ENCODE results near the gene GORASP1. TPM values are rescaled to one million over a fixed set of nuclear protein-coding genes. Genes with fewer than 3 reads are reported as not detected.

Gene GORASP1
- total and polyA plus RNA-seq, 2 of the 13 experiments (the other 11 are each of a cell fraction or from before 2014, with no cell fraction given) = 36.4 to 39.8 TPM

- intact Hi-C loops (cut with micrococcal nuclease; ENCODE audit: unreplicated experiment) (no loop called here), in situ Hi-C loops (cut with HindIII; ENCODE audit: extremely low pct_ligation_motif_present, low pct_unique_long_range_greater_than_20kb) (no loop called here)
- peak; percentile 43 for FAIRE-seq
Observed at GRCh38 chr3:39065197-39065596, 42.2 kb downstream of the GORASP1 start.

More at GRCh38 chr3:39065197-39065596, 42.2 kb downstream of the GORASP1 start:
- Histone ChIP-seq H3K4me1 (ENCODE audit: insufficient read depth, low read length) (peaks cover 12% of the 10 kb centered on the region), H3K27ac (ENCODE audit: extremely low read length, insufficient read depth, low read length) (no peak overlapping the region), H3K36me3 (replicated peaks in 1 of 2; ENCODE audit: control insufficient read depth in 1 of 2, insufficient read depth in 2 of 2, low read length in 2 of 2) (peaks cover 4 to 41% of the 10 kb centered on the region in 2 experiments), H3K79me2 (ENCODE audit: insufficient read depth, low read length) (peaks cover 19% of the 10 kb centered on the region), H2AFZ (ENCODE audit: low read length) (no peak overlapping the region), H4K20me1 (ENCODE audit: insufficient read depth, low read length) (peaks cover 26% of the 10 kb centered on the region; the same call in 1 of the 2 replicates), H3K9me3 (ENCODE audit: low read length) (no peaks in the 10 kb centered on the region), H3K4me3 (replicated peaks in 1 of 3; ENCODE audit: insufficient read depth in 1 of 3, low read depth in 2 of 3, low read length in 3 of 3) (no peak overlapping the region), H3K9ac (ENCODE audit: insufficient read depth, low read depth, low read length) (no peak overlapping the region), H3K4me2 (ENCODE audit: low read depth, low read length) (no peak overlapping the region), H3K27me3 (ENCODE audit: control insufficient read depth in 1 of 2, insufficient read depth in 2 of 2, low read length in 2 of 2) (no peaks in the 10 kb centered on the region)
- ChIA-PET CTCF (ENCODE audit: low intra/inter-chr PET ratio, low total read pairs) (no interaction called here), POLR2A (no interaction called here)
- 25% methylated on average over 1 of the region's 1 CpG for WGBS (ENCODE audit: low lambda C conversion rate)
- TF ChIP-seq FOXO1 (CRISPR knock-in tag; IDR thresholded peaks at IDR 0.05) (no peak), STAG1 (CRISPR knock-in tag; IDR thresholded peaks at IDR 0.05) (0 out of 2 replicates have a peak, but pooled peaks have one; percentile 12), U2AF2 (IDR thresholded peaks at IDR 0.05; ENCODE audit: low read depth, low read length) (no peak), ZNF580 (CRISPR knock-in tag; IDR thresholded peaks at IDR 0.05; ENCODE audit: borderline replicate concordance, low read depth) (no peak), CTCF (CRISPR knock-in tag; IDR thresholded peaks at IDR 0.05) (peak; percentile 34), EHMT2 (IDR thresholded peaks at IDR 0.05; ENCODE audit: borderline replicate concordance, low read depth, low read length) (no peak)
- BruUV-seq (replicated peaks) = no TSS peak
- peak; percentile 98 for ATAC-seq
- DNase-seq (ENCODE audit: low spot score) = peak; percentile 29
